Fibroblast of lung (primary cell): ENCODE measurements around the gene HOXA1. TPM values are rescaled to one million over a fixed set of nuclear protein-coding genes. Genes with fewer than 3 reads are reported as not detected.

Experiments used
- DNase-seq, 2 donors: peaks; one replicate each; pipeline versions ENCODE4 v3.0.0 to v3.0.0-alpha.2; 2010; ENCODE audit warnings: low read depth in 2 of 2
- H2AFZ ChIP-seq: 2 replicates; pipeline ENCODE4 v1.5.1; 2012; ENCODE audit warnings: low read length, control low read depth, inconsistent platforms
- H3K27ac ChIP-seq: 2 replicates; pipeline ENCODE4 v1.5.1; 2011; ENCODE audit warnings: low read length, control low read depth; ENCODE audit not compliant: insufficient read depth
- H3K27me3 ChIP-seq: 2 replicates; pipeline ENCODE4 v1.5.1; 2011; ENCODE audit warnings: mild to moderate bottlenecking, low read length; ENCODE audit not compliant: control insufficient read depth, insufficient read depth
- H3K36me3 ChIP-seq: 2 replicates; pipeline ENCODE4 v1.5.1; 2011; ENCODE audit warnings: low read length; ENCODE audit not compliant: control insufficient read depth, insufficient read depth
- H3K4me1 ChIP-seq: 2 replicates; pipeline ENCODE4 v1.5.1; 2011; ENCODE audit warnings: low read length; ENCODE audit not compliant: control insufficient read depth, insufficient read depth; ENCODE audit errors: extremely low read depth
- H3K4me2 ChIP-seq: 2 replicates; pipeline ENCODE4 v1.5.1; 2011; ENCODE audit warnings: low read length, control low read depth; ENCODE audit not compliant: insufficient read depth; ENCODE audit errors: extremely low read depth
- H3K4me3 ChIP-seq, 4 experiments: fragments of 200-600 bp in 1 of 4; sonication (generic) in 1 of 4; replicated peaks in 1 of 4; 2 replicates each; pipeline ENCODE4 v1.5.1; 2011 to 2016; ENCODE audit warnings: low read length in 4 of 4, low read depth in 3 of 4, mild to moderate bottlenecking in 3 of 4, control low read depth in 2 of 4, inconsistent platforms in 1 of 4, mixed read lengths in 1 of 4; ENCODE audit not compliant: insufficient read depth in 1 of 4; ENCODE audit errors: control extremely low read depth in 1 of 4
- H3K79me2 ChIP-seq: 2 replicates; pipeline ENCODE4 v1.5.1; 2012; ENCODE audit warnings: mild to moderate bottlenecking, low read length, inconsistent platforms; ENCODE audit not compliant: control insufficient read depth, insufficient read depth
- H3K9ac ChIP-seq: 2 replicates; pipeline ENCODE4 v1.5.1; 2011; ENCODE audit warnings: mild to moderate bottlenecking, low read length, control low read depth; ENCODE audit not compliant: insufficient read depth
- H3K9me3 ChIP-seq: 2 replicates; pipeline ENCODE4 v1.5.1; 2012; ENCODE audit warnings: low read depth, low read length; ENCODE audit not compliant: control insufficient read depth, insufficient read depth
- H4K20me1 ChIP-seq: 2 replicates; pipeline ENCODE4 v1.5.1; 2011; ENCODE audit warnings: low read length; ENCODE audit not compliant: control insufficient read depth, insufficient read depth; ENCODE audit errors: extremely low read depth
- EZH2 ChIP-seq: IDR thresholded peaks from 2 replicates; pipeline ENCODE4 v1.5.1; 2012; ENCODE audit warnings: low read length, control low read depth, mild to moderate bottlenecking; ENCODE audit errors: missing control alignments
- polyA plus RNA-seq, 2 donors: library from polyadenylated mRNA; depleted of rRNA in 1 of 2; stranded (reverse) in 1 of 2; unstranded in 1 of 2; fragments of >200 nt; gene quantifications; 2 replicates each; pipeline ENCODE4 v1.2.1, GENCODE V29; 2011 to 2012; ENCODE audit warnings: missing spikeins in 1 of 2
- total RNA-seq: library from RNA; depleted of rRNA; stranded (reverse); fragments of >200 nt; gene quantifications from 2 replicates; pipeline ENCODE4 v1.2.1, GENCODE V29; 2014
- TF ChIP-seq, protein P1 (sequence below), 2 donors: IDR thresholded peaks in 1 of 2; conservative IDR thresholded peaks in 1 of 2; 1 replicate in 1 of 2; 2 replicates in 1 of 2; pipeline ENCODE4 v1.5.1; 2011 to 2012; ENCODE audit warnings: low read length in 2 of 2, control low read depth in 1 of 2, inconsistent platforms in 1 of 2, low read depth in 1 of 2, mild to moderate bottlenecking in 1 of 2

The HOXA1 gene
- total and polyA plus RNA-seq, 2 donors (not counting 1 experiment from before 2014, with no cell fraction given) = 0.50 to 0.83 TPM

DNA sequence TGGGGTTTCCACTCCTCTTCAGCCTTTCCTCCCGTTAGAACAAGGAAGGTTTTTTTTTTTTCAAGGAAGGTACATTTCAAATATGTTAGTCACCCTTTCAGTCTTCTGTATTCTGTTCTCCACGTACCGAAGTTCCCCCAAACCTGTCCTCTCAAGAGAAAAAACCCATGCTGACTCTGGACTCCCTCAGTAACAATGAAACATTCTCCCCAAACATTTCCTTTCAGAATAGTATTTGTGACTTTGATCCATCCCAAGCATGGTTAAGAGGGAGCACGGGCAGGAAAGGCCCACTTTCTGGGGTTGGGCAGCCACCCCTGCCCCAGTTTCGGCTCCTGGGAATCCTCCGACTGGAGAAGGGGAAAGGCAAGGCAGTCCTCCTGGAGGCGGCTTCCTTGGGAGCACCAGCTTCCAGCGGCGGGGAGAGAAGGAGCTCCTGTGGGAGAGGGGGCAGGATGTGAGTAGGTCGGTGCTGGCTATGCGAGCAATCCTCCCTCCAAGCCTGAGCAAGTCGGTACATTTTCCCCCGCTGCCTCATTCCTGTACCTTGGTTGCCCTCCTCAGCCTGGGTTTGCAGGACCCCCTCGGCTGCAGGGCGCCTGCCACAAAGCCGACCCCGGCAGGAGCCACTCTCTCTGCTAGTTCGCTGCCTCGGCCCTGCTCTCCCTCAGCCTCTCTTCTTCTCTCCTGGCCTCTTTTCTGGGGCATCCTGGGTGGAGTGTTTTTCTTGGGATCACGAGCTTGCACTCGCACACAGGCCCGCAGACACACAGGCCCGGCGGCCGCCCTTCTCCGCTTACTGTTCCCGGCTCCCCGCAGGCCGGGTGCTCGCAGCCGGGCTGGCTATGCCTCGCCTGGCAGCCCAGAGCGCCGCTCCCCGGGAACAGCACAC, 2.1 kb upstream of the HOXA1 start:
- H3K79me2 ChIP-seq = peaks cover 62% of the 10 kb centered on the region
- H3K9ac ChIP-seq = peak overlapping the region; percentile 93
- H3K27ac ChIP-seq = peak overlapping the region; percentile 95
- H3K4me1 ChIP-seq = peaks cover 4% of the 10 kb centered on the region
- no peaks in the 10 kb centered on the region for H3K27me3 ChIP-seq
- no peaks in the 10 kb centered on the region for H3K9me3 ChIP-seq
- no peaks in the 10 kb centered on the region for H4K20me1 ChIP-seq
- TF ChIP-seq EZH2 = no peak
- TF ChIP-seq, protein P1, sequence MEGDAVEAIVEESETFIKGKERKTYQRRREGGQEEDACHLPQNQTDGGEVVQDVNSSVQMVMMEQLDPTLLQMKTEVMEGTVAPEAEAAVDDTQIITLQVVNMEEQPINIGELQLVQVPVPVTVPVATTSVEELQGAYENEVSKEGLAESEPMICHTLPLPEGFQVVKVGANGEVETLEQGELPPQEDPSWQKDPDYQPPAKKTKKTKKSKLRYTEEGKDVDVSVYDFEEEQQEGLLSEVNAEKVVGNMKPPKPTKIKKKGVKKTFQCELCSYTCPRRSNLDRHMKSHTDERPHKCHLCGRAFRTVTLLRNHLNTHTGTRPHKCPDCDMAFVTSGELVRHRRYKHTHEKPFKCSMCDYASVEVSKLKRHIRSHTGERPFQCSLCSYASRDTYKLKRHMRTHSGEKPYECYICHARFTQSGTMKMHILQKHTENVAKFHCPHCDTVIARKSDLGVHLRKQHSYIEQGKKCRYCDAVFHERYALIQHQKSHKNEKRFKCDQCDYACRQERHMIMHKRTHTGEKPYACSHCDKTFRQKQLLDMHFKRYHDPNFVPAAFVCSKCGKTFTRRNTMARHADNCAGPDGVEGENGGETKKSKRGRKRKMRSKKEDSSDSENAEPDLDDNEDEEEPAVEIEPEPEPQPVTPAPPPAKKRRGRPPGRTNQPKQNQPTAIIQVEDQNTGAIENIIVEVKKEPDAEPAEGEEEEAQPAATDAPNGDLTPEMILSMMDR (conservative IDR thresholded peaks at IDR 0.05 in 1 of 2, IDR thresholded peaks at IDR 0.05 in 1 of 2; ENCODE audit: low read depth in 1 of 2, low read length in 2 of 2) = peak in 1 of 2 donors; percentile 19
- DNase-seq = peak; percentile 53 to 55
- peak overlapping the region; percentile 70 to 93 (median 84) for H3K4me3 ChIP-seq
- peak overlapping the region; percentile 97 for H3K4me2 ChIP-seq
- no peak overlapping the region for H2AFZ ChIP-seq
- H3K36me3 ChIP-seq = no peaks in the 10 kb centered on the region

DNA sequence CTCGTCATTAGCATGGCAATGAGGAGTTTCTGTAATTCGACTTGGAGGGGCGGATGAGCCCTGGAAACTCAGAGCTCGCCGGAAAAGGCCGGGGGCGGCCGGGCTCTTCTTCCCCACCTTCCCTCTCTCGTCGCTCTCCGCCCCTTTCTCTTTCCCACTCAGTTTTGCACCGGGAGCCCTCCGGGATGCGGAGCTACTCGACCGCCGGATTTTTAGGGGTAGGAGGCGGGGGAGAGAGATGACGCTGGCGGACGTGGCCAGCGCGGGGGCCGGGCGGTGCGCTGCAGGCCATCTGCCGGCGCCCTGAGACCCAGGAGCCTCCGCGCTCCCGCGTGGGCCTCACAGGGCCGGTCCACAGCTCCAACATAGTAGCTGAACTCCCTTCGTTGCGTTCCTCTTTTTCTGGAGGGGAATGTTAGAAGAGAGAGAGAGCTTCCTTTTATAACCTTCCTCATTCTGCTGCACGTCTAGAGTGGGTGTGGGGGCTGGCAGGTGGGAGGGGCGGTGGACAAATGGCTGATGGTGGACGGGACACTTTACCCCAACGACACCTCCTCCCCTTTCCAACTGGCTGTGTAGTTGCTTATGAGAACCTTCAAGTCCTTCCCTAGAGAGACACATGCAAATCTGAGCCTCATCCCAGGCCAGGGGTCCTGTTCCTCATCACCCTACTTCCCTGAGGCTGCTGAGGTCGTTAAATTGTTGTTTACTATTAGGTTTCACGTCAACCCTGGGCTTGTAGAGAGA, 1.1 kb upstream of the HOXA1 start:
- no peaks in the 10 kb centered on the region for H3K36me3 ChIP-seq
- no peak overlapping the region for H2AFZ ChIP-seq
- no peak for TF ChIP-seq EZH2
- TF ChIP-seq, protein P1 (conservative IDR thresholded peaks at IDR 0.05 in 1 of 2, IDR thresholded peaks at IDR 0.05 in 1 of 2; ENCODE audit: low read depth in 1 of 2, low read length in 2 of 2) = no peak
- peak overlapping the region; percentile 95 for H3K27ac ChIP-seq
- no peaks in the 10 kb centered on the region for H4K20me1 ChIP-seq
- H3K4me1 ChIP-seq = peaks cover 4% of the 10 kb centered on the region
- H3K9me3 ChIP-seq = no peaks in the 10 kb centered on the region
- H3K9ac ChIP-seq = peak overlapping the region; percentile 93
- peak; percentile 59 to 61 for DNase-seq
- H3K27me3 ChIP-seq = no peaks in the 10 kb centered on the region
- H3K4me3 ChIP-seq = peak overlapping the region; percentile 70 to 93 (median 84)
- peaks cover 54% of the 10 kb centered on the region for H3K79me2 ChIP-seq
- H3K4me2 ChIP-seq = peak overlapping the region; percentile 97
